Testis (tissue), 3 donors: Measurements from ENCODE around the gene GNGT1. TPM values are rescaled to one million over a fixed set of nuclear protein-coding genes. Genes with fewer than 3 reads are reported as not detected.

Experiments
- DNase-seq: peaks from one replicate; pipeline ENCODE4 v3.0.0-alpha.2; 2019
- H3K27ac ChIP-seq, 2 donors: fragments of 200-600 bp; sonication (generic); one replicate each; pipeline ENCODE4 v1.5.1; 2019
- H3K27me3 ChIP-seq: fragments of 200-600 bp; sonication (generic); one replicate; pipeline ENCODE4 v1.5.1; 2019
- H3K36me3 ChIP-seq: fragments of 200-600 bp; sonication (generic); one replicate; pipeline ENCODE4 v1.5.1; 2017; ENCODE audit warnings: low read depth; ENCODE audit errors: missing control alignments
- H3K4me1 ChIP-seq: fragments of 200-600 bp; sonication (generic); one replicate; pipeline ENCODE4 v1.5.1; 2019
- H3K4me3 ChIP-seq, 2 donors: fragments of 200-600 bp; sonication (generic); one replicate each; pipeline ENCODE4 v1.5.1; 2017 to 2019
- H3K9me3 ChIP-seq: fragments of 200-600 bp; sonication (generic); one replicate; pipeline ENCODE4 v1.5.1; 2017
- POLR2A ChIP-seq: fragments of 450-650 bp; IDR thresholded peaks from one replicate; pipeline ENCODE4 v1.6.1; 2017; ENCODE audit warnings: antibody characterized with exemption, mild to moderate bottlenecking, moderate library complexity
- WGBS, 2 donors: methylation state at CpG; one replicate each; pipeline ENCODE4 v1.1.5; 2018; 5-methylcytosine and 5-hydroxymethylcytosine counted together
- intact Hi-C: fragments of 100-400 bp; cut with DNase I; formaldehyde crosslinking; loops from one replicate; pipeline ENCODE4 v1.15.1; 2023; ENCODE audit warnings: low total_unique reads
- polyA plus RNA-seq: library from polyadenylated mRNA; stranded (reverse); fragments of 350-450 nt; fragmentation: Illumina TruSeq; extraction: RNeasy Lipid Tissue Mini Kit (QIAGEN cat#74804); gene quantifications from one replicate; pipeline ENCODE4 v1.2.3, GENCODE V29; 2014; ENCODE audit warnings: low read depth, low replicate concordance; ENCODE audit not compliant: insufficient read depth
- total RNA-seq, 2 donors: library from RNA; depleted of rRNA; stranded (reverse); fragments of >200 nt; gene quantifications; one replicate each; pipeline ENCODE4 v1.2.3, GENCODE V29; 2016
- TF ChIP-seq, protein P1 (sequence below), 3 experiments: fragments of 450-650 bp in 2 of 3; fragments of 200-600 bp in 1 of 3; sonication (generic) in 1 of 3; IDR thresholded peaks; one replicate each; pipeline ENCODE4 v1.5.1; 2016 to 2019; ENCODE audit warnings: antibody characterized with exemption in 3 of 3, mild to moderate bottlenecking in 2 of 3, moderate library complexity in 1 of 3

GNGT1 gene
- total and polyA plus RNA-seq, 3 donors from 2014 or later: not detected

GRCh38 chr7:93866886-93867285 lies 39.5 kb upstream of the GNGT1 start:
- 83 to 92% methylated on average over 3 of the region's 3 CpGs for WGBS, 2 donors
- H3K9me3 ChIP-seq: no peaks in the 10 kb centered on the region
- H3K27me3 ChIP-seq: no peaks in the 10 kb centered on the region
- no peaks in the 10 kb centered on the region for H3K36me3 ChIP-seq
- DNase-seq: no peak
- H3K4me3 ChIP-seq: no peak overlapping the region
- TF ChIP-seq POLR2A: no peak
- TF ChIP-seq, protein P1, sequence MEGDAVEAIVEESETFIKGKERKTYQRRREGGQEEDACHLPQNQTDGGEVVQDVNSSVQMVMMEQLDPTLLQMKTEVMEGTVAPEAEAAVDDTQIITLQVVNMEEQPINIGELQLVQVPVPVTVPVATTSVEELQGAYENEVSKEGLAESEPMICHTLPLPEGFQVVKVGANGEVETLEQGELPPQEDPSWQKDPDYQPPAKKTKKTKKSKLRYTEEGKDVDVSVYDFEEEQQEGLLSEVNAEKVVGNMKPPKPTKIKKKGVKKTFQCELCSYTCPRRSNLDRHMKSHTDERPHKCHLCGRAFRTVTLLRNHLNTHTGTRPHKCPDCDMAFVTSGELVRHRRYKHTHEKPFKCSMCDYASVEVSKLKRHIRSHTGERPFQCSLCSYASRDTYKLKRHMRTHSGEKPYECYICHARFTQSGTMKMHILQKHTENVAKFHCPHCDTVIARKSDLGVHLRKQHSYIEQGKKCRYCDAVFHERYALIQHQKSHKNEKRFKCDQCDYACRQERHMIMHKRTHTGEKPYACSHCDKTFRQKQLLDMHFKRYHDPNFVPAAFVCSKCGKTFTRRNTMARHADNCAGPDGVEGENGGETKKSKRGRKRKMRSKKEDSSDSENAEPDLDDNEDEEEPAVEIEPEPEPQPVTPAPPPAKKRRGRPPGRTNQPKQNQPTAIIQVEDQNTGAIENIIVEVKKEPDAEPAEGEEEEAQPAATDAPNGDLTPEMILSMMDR (IDR thresholded peaks at IDR 0.05): no peak
- H3K4me1 ChIP-seq: no peaks in the 10 kb centered on the region
- H3K27ac ChIP-seq: no peak overlapping the region
- intact Hi-C loops: no loop called here

DNA sequence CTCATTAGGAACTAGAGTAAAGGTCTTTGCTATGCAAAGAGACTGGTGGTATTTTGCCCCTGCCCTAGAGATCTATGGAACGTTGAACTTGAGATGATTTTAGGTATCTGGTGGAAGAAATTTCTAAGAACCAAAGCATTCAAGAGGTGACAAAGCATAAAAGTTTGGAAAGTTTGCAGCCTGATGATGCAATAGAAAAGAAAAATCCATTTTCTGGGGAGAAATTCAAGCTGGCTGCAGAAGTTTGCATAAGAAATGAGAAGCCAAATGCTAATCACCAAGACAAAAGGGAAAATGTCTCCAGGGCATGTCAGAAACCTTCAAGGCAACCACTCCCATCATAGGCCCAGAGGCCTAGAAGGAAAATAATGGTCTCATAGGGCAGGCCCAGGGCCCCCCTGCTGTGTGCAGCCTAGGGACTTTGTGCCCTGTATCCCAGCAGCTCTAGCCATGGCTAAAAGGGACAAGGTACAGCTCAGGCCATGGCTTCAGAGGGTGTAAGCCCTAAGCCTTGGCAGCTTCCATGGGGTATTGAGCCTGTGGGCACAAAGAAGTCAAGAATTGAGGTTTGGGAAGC lies 32.3 kb upstream of the GNGT1 start:
- 75 to 77% methylated on average over 1 of the region's 1 CpG for WGBS, 2 donors
- intact Hi-C loops: no loop called here
- Histone ChIP-seq H3K4me1 (no peaks in the 10 kb centered on the region), H3K36me3 (no peaks in the 10 kb centered on the region), H3K4me3 (no peak overlapping the region), H3K27ac (no peak overlapping the region), H3K27me3 (no peaks in the 10 kb centered on the region), H3K9me3 (no peaks in the 10 kb centered on the region)
- no peak for DNase-seq
- TF ChIP-seq, protein P1 (IDR thresholded peaks at IDR 0.05): no peak
- no peak for TF ChIP-seq POLR2A

DNA sequence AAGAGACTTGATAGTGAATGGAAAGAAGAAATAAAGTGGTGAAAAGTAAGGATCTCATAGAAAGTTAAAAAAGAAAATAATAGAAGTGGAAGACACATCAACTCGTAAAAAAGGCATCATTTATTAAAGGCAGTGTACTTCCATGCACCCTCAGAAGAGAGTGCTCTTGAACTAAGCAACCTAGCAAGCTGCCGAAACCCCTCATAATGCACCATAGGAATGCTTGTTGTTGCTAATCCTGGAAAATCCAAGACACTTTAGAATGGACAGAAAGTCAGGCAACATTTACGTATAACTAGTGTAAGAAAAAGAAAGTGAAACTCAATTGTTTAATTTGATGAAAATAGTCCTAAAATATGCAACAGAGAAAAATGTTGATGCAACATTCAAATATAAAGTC lies 28.6 kb upstream of the GNGT1 start:
- no peak for TF ChIP-seq POLR2A
- TF ChIP-seq, protein P1 (IDR thresholded peaks at IDR 0.05): no peak
- WGBS, 2 donors: 80 to 93% methylated on average over 3 of the region's 3 CpGs

GRCh38 chr7:93879356-93879755 lies 27.0 kb upstream of the GNGT1 start:
- H3K27ac ChIP-seq: no peak overlapping the region
- intact Hi-C loops: no loop called here
- H3K4me1 ChIP-seq: no peaks in the 10 kb centered on the region
- TF ChIP-seq POLR2A: no peak
- TF ChIP-seq, protein P1 (IDR thresholded peaks at IDR 0.05): no peak
- H3K27me3 ChIP-seq: no peaks in the 10 kb centered on the region
- H3K9me3 ChIP-seq: no peaks in the 10 kb centered on the region
- no peak overlapping the region for H3K4me3 ChIP-seq
- H3K36me3 ChIP-seq: no peaks in the 10 kb centered on the region
- DNase-seq: no peak

More for the DNA sequence above, 28.6 kb upstream of the GNGT1 start:
- intact Hi-C loops: no loop called here
- Histone ChIP-seq H3K9me3 (no peaks in the 10 kb centered on the region), H3K27me3 (no peaks in the 10 kb centered on the region), H3K4me1 (no peaks in the 10 kb centered on the region), H3K36me3 (no peaks in the 10 kb centered on the region), H3K4me3 (no peak overlapping the region), H3K27ac (no peak overlapping the region)
- no peak for DNase-seq

DNA sequence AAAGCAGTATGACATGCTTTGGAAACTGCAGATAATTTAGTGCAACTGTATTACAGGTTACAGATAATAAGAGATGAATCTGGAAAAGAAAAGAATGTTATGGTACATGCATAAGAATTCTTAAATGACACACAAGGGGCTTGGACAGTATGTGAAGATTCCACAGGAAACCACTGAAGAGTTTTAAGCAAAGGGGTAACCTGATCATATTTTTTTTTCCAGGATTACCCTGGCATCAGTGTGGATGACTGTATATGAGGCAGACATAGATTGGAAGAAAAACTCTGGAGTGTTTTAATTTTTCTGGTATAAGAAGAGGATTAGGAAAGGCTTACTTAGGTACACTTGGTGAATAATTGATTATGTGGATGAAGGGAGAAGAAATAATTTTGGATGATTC lies 23.9 kb upstream of the GNGT1 start:
- Histone ChIP-seq H3K4me3 (no peak overlapping the region), H3K27ac (no peak overlapping the region), H3K27me3 (no peaks in the 10 kb centered on the region), H3K9me3 (no peaks in the 10 kb centered on the region), H3K4me1 (no peaks in the 10 kb centered on the region), H3K36me3 (no peaks in the 10 kb centered on the region)
- intact Hi-C loops: no loop called here
- no peak for TF ChIP-seq POLR2A
- TF ChIP-seq, protein P1 (IDR thresholded peaks at IDR 0.05): no peak
- DNase-seq: no peak
